B cell (primary cell): Measurements from ENCODE around the gene GSG1L.

Source experiments
- CTCF ChIP-seq: fragments of 200-600 bp; IDR thresholded peaks from one replicate; pipeline ENCODE4 v1.8.0; 2022; ENCODE audit warnings: antibody characterized with exemption, mild to moderate bottlenecking
- EZH2 ChIP-seq: IDR thresholded peaks from 2 replicates; pipeline ENCODE4 v1.6.1; 2012; ENCODE audit warnings: borderline replicate concordance, low read depth, mild to moderate bottlenecking, moderate library complexity, low read length; ENCODE audit not compliant: insufficient read depth, poor library complexity, severe bottlenecking

- TF ChIP-seq CTCF (no peak), EZH2 (no peak)
These were observed 113.2 kb downstream of the GSG1L start for GRCh38 chr16:27950206-27950887.
